Measurements from ENCODE around the gene SAPCD1.

Gene SAPCD1

DNA sequence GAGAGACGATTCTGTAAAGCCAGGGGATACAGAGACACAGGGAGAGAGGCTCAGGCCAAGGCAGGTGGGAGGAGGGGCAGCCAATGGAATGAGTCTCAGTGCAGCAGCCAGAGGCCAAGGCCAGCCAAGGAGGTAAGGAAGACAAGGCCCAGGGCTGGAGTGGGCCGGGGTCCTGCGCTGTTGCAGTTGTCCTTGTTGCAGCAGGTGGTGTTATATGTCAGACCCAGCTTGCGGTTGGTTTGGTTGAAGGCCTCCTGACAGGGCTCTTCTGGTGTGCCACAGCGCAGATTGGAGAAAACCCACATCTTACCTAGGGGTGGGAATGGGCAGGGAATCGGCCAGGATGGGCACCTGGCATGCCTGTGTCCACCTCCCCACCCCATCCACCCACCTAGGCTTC, 43.5 kb upstream of the SAPCD1 start:
- no peak overlapping the region for H3K4me3 ChIP-seq (ENCODE audit: low read depth, low read length)
- TF ChIP-seq, protein P1, sequence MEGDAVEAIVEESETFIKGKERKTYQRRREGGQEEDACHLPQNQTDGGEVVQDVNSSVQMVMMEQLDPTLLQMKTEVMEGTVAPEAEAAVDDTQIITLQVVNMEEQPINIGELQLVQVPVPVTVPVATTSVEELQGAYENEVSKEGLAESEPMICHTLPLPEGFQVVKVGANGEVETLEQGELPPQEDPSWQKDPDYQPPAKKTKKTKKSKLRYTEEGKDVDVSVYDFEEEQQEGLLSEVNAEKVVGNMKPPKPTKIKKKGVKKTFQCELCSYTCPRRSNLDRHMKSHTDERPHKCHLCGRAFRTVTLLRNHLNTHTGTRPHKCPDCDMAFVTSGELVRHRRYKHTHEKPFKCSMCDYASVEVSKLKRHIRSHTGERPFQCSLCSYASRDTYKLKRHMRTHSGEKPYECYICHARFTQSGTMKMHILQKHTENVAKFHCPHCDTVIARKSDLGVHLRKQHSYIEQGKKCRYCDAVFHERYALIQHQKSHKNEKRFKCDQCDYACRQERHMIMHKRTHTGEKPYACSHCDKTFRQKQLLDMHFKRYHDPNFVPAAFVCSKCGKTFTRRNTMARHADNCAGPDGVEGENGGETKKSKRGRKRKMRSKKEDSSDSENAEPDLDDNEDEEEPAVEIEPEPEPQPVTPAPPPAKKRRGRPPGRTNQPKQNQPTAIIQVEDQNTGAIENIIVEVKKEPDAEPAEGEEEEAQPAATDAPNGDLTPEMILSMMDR (IDR thresholded peaks at IDR 0.05; ENCODE audit: low read depth, low read length) = no peak

DNA sequence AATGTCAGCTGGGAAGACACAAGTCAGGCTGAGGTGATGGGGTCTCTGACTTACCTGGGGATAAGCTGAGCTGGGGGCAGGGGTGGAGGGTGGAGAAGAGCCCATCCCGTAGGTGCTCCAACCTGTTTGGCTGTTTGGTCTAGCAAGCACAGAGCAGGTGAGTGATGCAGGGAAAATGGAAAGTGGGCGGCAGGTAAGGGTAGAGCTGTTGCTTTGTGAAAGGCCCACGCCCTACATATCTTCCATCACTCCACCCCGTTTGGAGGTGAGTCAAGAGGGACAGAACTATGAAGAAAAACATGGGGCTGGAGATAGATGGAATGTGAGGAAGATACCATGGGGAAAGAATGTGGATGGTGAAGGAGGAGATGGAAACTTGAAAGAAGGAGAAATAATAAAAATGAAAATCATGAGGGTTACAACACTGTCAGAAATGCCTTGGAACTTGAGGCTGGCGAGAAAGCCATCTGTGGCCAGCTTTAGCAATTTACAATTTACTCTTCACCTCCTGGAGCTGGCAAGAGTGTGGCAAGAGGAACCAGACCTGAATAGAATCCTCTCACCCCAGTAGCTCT, 42.2 kb upstream of the SAPCD1 start:
- no peak overlapping the region for H3K4me3 ChIP-seq (ENCODE audit: low read depth, low read length)
- TF ChIP-seq, protein P1 (IDR thresholded peaks at IDR 0.05; ENCODE audit: low read depth, low read length) = no peak

DNA sequence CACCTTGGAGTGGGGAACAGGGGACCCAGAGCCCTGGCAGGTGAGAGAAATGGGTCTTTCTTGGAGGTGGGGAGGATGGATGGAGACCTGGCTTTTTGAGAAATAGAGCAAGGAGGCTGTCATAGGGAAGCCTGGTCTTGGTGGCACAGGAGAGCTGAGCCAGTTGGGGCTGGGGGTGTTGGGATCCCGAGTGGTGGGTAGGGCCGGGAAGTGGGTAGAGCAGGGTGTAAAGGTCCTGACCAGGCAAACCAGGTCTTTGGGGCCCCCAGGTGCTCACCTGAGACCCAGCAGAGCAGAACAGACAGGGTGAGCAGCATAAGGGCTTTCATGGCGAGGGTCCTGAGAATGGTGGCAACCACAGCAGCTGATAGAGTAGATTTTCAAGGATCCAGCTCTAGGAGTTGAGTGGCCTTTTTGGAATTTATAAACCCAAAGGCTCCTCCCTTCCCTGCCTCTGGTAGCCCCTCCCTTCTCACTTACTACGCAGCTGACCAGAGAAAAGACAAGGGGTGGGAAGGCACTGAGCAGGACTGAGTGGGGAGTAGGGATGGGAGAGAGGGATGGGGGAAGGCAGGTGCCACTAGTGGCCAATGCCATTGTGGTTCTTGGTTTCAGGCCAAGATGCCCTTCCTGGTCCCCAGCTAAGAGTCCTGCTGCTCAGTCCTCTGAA, 41.0 kb upstream of the SAPCD1 start, which contains the start of gene LY6G6C:
LY6G6C (minus strand) TSS at position 396 of the 670 bp plus-strand sequence; CDS start at position 329, 67 bp downstream.
- TF ChIP-seq, protein P1 (IDR thresholded peaks at IDR 0.05; ENCODE audit: low read depth, low read length) = no peak

DNA sequence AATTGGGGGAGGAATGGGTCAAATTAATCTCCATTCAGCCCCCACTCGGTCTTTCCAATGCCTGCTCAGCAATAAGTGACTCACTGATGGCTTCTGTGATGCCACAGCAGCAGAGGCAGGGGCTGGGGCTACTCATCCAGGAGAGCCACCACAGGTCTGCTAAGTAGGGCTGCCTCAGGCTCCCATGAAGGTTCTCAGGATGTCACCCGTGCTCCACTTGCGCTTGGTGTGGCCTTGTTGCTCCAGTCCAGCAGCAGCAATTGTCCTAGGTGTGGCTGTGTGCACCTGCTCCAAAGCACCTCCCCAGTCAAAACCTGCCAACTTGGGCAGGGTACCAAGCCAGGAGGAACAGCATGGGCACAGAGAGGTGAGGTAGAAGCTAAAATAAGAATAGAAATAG, 40.3 kb upstream of the SAPCD1 start:
- H3K4me3 ChIP-seq (ENCODE audit: low read depth, low read length) = no peak overlapping the region
- TF ChIP-seq, protein P1 (IDR thresholded peaks at IDR 0.05; ENCODE audit: low read depth, low read length) = no peak

More for the DNA sequence above, 41.0 kb upstream of the SAPCD1 start, which contains the start of gene LY6G6C:
- H3K4me3 ChIP-seq (ENCODE audit: low read depth, low read length) = no peak within 1 kb of the TSS

DNA sequence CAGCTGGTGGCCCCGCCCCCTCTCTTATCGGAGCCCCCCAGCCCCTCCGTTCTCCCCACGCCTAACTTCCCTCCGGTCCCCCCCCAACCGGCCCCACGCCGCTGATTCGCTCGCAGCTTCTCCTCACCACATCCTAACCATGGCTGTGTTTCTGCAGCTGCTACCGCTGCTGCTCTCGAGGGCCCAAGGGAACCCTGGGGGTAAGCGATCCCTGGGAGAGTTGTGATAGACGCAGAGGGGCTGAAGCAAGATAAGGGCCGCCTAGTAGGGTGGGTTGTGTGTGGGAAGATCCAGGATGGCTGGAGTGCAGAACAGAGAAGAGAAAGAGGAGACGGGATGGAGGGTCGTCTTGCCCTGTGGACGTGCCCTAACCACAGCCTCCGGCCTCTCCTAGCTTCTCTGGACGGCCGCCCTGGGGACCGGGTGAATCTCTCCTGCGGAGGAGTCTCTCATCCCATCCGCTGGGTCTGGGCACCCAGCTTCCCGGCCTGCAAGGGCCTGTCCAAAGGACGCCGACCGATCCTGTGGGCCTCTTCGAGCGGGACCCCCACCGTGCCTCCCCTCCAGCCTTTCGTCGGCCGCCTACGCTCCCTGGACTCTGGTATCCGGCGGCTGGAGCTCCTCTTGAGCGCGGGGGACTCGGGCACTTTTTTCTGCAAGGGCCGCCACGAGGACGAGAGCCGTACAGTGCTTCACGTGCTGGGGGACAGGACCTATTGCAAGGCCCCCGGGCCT, 39.0 kb upstream of the SAPCD1 start, which contains the start of gene MPIG6B:
MPIG6B (plus strand) TSS at position 129 of the 735 bp plus-strand sequence; CDS start at position 140, 11 bp downstream.
- TF ChIP-seq, protein P1 (IDR thresholded peaks at IDR 0.05; ENCODE audit: low read depth, low read length) = no peak
- H3K4me3 ChIP-seq (ENCODE audit: low read depth, low read length) = no peak within 1 kb of the TSS

DNA sequence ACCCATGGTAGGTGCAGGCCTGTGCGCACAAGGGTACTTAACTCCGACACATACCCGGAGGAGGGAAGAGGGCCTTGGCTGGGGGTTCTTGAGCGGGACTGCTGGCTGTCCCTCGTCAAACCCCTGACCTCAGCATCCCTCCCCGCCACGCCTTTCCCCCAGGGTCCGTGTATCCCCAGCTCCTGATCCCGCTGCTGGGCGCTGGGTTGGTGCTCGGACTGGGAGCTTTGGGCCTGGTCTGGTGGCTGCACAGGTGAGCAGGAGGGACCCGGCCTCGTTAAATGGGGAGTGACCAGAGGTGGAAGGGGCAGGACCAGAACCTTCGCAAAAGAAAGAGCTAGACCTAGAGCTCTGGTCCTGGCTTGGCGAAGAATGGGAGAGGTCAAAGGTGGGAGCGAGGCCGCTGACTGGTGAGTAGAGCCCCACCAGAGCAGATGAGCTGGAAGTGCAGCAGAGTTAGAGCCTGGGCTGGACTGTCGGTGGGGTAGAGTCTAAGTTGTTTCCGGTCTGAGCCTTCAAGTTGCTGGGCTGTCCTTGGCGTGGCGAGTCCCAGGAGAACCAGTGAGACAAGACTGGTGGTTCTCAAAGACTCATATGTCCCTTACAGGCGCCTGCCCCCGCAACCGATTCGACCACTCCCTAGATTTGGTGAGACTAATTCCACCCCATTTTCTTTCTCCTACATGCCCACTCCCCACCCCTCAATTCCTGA, 38.3 kb upstream of the SAPCD1 start:
- TF ChIP-seq, protein P1 (IDR thresholded peaks at IDR 0.05; ENCODE audit: low read depth, low read length) = no peak
- no peak overlapping the region for H3K4me3 ChIP-seq (ENCODE audit: low read depth, low read length)
